Tibial nerve (tissue), 4 donors: ENCODE data around the gene PPP1CB.

Experiments
- CTCF ChIP-seq, 5 experiments: fragments of 200-600 bp in 3 of 5; fragments of 450-650 bp in 2 of 5; sonication (generic) in 3 of 5; IDR thresholded peaks; one replicate each; pipeline ENCODE4 v1.5.1; 2016 to 2019; ENCODE audit warnings: antibody characterized with exemption in 5 of 5, mild to moderate bottlenecking in 3 of 5, moderate library complexity in 2 of 5
- EP300 ChIP-seq, 2 donors: sonication (generic); formaldehyde crosslinking; IDR thresholded peaks; one replicate each; pipeline ENCODE4 v1.6.1; 2017; ENCODE audit warnings: antibody characterized with exemption in 2 of 2, mild to moderate bottlenecking in 1 of 2
- POLR2A ChIP-seq, 2 donors: fragments of 450-650 bp; IDR thresholded peaks; one replicate each; pipeline ENCODE4 v1.6.1; 2017; ENCODE audit warnings: antibody characterized with exemption in 2 of 2, mild to moderate bottlenecking in 2 of 2, moderate library complexity in 2 of 2

GRCh38 chr2:28748941-28749340, 2.7 kb upstream of the PPP1CB start:
- TF ChIP-seq CTCF (IDR thresholded peaks at IDR 0.05) = no peak
- TF ChIP-seq POLR2A (IDR thresholded peaks at IDR 0.05) = no peak
- TF ChIP-seq EP300 (IDR thresholded peaks at IDR 0.05) = no peak
